Stimulated activated CD4-positive, alpha-beta T cell treated with anti-CD3 and anti-CD28 coated beads, Interleukin-12 subunit alpha, Interleukin-12 subunit beta, amount 100 ng/mL, for 4 hours (primary cell): Measurements from ENCODE around the gene PLOD1.

Experiments used
- DNase-seq: peaks from one replicate; pipeline ENCODE4 v3.0.0-alpha.2; 2020

Gene PLOD1

DNA sequence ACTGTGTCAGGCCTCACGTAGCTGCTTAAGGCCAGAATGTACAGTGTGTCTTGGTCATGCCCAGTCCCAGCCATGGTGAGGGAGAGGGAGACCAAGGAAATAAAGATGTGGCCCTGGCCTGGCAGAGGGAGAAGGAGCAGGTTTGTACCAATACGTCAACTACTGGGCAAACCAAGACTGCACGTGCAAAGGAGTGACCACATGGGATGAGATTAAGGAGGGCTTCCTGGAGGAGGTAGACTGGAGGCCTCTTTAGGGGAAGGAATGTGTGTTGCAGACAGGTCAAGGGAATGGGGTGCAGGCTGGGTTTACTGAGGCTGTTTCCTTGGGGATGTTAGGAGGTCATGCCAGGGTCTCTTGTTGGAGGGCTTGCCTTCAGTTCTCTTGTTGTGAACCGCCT is 7.8 kb downstream of the PLOD1 start:
- DNase-seq, result no peak

DNA sequence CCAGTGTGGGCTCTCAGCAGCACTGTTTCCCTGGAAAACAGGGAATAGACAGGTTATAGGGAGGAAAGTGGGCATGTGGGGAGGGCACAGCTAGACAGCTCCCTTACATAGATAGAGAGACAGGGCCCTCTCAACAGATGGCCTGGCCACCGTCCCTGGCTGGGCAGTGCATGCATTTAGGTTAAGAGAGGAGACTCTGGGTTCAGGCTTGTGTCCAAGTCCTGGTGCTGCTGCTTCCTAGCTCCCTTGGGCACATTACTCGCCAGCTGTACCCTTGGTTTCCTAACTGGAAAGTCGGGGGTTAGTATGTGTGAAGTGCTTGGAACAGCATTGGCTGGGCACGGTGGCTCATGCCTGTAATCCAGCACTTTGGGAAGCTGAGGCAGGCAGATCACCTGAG is 9.1 kb downstream of the PLOD1 start:
- DNase-seq, result no peak

GRCh38 chr1:11944358-11944931 is 9.9 kb downstream of the PLOD1 start:
- no peak for DNase-seq

GRCh38 chr1:11946647-11947046 is 12.1 kb downstream of the PLOD1 start:
- no peak for DNase-seq

DNA sequence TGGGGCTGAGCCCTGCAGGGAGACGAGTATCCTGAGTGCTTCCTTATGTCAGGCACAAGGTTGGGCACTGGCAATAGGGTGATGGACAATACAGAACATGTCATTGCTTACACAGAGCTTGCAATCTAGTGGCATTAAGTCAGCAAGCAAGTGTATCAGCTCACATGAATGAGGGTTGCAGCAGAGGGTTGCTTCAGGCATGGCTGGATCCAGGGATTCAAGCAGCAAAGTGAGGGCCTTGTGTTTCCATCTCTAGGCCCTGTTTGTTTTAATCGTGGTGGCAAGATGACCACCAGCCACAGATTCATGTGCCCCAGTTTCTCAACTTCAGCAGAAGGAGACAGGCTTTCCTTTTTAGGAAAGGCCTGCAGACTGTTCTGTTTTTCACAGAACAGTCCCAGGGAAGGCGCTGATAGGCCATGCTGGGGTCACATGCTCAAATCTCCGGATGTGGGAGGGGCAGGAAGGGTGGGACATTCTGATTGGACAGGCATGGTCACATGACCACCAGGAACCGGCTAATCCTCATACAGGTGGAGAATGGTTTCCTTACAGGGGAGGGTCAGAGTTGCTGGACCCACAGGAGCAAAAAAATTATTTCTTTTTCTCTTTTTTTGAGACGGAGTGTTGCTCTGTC is 14.4 kb downstream of the PLOD1 start:
- DNase-seq, result no peak

DNA sequence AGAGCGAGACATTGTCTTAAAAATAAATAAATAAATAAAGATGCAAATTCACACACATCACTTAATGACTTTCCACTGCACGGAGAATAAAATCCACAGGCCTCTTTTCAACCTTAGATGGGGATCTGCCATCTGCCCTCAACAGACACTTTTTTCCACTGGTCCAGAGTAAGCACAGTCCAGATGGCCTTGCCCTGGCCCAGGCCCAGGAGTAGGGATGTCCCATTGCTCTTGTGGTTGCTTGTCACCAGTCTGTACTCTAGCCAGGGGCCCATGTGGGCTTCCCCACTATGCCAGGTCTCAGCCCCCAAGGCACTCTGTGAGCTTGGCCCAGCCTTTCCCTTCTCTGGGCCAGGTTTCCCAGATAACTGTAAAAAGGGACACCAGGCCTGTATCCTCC is 17.4 kb downstream of the PLOD1 start:
- DNase-seq, result no peak

DNA sequence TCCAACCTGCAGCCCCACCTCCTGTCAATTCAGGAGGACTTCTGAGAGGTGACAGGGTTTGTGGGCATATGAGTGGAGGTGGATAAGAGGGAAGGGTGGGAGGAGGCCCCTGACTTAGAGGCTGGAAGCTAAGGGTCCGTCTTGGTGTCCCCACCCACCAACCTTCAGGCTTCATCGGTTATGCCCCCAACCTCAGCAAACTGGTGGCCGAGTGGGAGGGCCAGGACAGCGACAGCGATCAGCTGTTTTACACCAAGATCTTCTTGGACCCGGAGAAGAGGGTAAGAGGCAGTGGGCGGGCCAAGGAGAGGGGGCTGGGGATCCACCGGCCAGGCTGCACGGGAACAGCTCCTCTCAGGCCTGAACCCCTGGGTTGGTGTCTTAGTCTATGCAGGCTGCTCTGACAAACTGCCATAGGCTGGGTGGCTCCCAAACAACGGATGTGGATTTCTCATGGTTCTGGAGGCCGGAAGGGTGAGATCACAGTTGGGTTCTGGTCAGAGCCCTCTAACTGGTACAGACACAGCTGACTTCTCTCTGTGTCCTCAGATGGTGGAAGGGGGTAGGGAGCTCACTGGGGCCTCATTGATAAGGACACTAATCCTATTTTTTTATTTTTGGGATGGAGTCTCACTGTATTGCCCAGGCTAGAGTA is 18.1 kb downstream of the PLOD1 start:
- DNase-seq, result no peak

GRCh38 chr1:11955221-11955620 is 20.7 kb downstream of the PLOD1 start:
- DNase-seq, result no peak

GRCh38 chr1:11957398-11957797 is 22.9 kb downstream of the PLOD1 start:
- DNase-seq, result no peak

DNA sequence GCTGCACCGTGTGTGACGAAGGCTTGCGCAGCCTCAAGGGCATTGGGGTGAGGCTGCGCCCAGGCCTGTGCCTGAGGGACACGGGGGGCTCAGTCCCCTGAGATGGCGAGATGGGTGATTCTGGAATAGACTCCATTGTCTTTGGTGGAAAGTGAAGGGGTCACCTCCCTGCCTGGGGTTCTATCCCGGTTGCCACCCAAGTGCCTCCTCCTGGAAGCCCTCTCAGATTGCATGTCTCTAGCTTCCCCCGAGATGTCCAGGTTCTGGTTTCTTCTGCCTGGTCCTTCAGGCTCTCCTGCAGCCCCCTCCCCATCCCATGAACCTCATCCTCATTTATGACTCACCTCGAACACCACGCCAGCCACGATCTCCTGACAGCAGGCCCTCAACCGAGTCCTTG is 23.4 kb downstream of the PLOD1 start:
- DNase-seq, result no peak

GRCh38 chr1:11960276-11960675 is 25.8 kb downstream of the PLOD1 start:
- DNase-seq, result no peak

GRCh38 chr1:11960715-11961114 is 26.2 kb downstream of the PLOD1 start:
- no peak for DNase-seq

GRCh38 chr1:11961230-11961629 is 26.7 kb downstream of the PLOD1 start:
- DNase-seq, result no peak

DNA sequence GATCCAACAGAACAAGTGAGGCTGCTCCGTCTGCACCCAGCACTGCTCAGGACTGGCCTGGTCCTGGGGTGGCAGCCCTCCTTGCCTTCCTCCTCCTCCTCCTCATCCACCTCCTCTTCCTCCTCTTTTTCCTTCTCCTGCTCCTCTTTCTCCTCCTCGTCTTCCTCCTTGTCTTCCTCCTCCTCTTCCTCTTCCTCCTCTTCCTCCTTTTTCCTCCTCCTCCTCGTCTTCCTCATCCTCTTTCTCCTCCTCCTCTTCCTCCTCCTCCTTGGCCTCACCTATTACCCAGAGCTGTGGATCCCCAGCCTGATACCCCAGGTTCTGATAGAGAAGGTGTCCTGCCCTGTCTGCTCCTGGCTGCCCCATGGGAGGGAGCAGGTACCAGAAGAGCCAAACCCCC is 29.1 kb downstream of the PLOD1 start:
- no peak for DNase-seq

DNA sequence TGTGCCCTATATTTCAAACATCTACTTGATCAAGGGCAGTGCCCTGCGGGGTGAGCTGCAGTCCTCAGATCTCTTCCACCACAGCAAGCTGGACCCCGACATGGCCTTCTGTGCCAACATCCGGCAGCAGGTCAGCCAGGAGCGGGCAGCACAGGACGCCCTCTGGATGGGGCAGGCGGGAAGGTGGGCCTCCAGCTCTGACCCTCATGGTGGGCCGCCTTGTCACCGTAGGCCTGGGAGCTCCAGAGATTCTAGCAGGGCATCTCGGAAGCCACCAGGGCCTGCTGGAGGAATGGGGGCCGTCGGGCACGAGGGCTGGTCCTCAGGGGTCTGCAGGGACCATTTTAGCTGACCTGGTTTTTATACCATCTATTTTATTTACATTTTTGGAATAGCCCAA is 30.1 kb downstream of the PLOD1 start:
- DNase-seq, result no peak

GRCh38 chr1:11967028-11967547 is 32.6 kb downstream of the PLOD1 start:
- DNase-seq, result no peak

DNA sequence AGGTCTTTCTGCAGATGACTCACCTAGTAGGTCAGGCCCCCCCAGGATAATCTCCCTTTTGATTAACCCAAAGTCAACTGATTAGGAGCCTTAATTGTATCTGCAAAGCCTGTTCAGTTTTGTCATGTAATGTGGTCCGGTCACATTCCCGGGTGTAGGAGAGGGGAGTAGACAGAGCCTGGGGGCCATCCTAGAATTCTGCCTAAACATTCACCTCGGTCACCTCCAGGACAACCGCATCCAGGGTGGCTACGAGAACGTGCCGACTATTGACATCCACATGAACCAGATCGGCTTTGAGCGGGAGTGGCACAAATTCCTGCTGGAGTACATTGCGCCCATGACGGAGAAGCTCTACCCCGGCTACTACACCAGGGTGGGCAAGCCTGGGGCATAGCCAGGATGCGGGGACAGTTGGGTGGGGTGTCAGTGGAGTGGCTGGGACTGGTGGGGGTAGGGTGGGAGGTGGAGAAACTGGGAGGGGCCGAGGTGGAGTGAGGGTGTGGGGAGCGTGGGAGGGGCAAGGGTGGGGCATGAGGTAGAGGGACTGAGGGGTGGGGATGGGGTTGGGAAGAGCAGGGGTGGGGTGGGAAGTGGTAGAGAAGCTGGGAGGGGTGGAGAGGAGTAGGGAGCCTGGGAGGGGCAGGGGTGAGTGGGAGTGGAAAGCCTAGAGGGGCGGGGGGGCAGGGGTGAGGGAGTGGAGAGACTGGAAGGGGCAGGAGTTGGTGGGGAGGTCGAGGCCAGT is 36.1 kb downstream of the PLOD1 start:
- no peak for DNase-seq

DNA sequence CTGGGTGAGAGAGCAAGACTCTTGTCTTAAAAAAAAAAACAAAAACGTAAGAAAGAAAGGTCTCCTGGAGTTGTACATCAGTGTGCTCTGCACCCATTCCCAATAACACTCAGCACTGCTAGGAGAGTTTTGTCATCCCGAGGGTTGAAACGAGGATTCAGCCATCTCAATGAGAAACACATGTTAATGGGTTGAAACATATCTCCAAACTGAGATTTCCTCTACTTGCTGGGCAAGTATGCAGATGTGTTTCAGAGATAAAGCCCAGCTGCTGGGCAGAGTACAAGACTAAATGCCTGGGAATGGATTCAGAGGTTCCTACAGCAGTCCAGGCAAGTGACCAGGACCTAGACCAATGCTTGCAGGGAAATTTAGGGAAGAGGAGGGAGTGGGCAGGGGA is 43.1 kb downstream of the PLOD1 start:
- DNase-seq, result no peak

- DNase-seq, result no peak
Observed at GRCh38 chr1:11978301-11978700, 43.8 kb downstream of the PLOD1 start.

GRCh38 chr1:11979028-11979850 is 44.7 kb downstream of the PLOD1 start:
- DNase-seq, result no peak

DNA sequence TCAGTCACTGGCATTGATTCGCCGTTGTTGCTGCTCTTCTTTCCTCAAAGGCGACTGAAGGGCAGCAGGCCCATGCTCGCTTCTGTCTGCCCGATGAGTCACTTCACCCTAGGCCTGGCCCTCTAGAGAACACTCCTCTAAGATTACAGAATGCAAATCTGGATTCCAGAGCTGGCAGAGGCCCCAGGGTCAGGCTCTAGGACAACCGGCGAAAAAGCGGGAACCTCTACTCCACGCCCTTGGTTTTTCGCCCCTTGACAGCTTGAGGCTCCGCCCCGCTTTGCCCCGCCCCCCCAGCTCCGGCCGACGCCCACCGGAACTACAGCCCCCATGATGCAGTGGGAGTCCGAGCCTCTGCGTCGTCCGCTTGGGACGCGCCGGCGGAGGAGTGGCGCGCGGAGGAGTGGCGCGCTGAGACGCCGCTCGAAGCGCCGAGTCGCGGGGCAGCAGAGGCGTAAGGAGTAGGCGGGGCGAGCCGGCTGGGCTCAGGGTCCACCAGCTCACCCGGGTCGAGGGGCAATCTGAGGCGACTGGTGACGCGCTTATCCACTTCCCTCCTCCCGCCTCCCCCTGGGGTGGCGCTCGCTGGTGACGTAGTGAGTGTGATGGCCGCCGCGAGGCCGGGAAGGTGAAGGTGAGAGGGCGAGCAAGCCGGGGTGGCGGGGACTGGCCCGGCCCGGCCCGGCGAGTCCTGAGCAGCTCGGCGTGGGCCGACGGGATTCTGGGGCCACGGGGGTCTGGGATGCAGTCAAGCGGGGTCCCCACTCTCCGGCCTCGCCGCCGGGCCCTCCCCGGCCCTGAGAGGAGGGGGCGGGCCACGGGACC is 45.5 kb downstream of the PLOD1 start, which contains the start of gene MFN2:
TSS of gene MFN2 (plus strand) at position 594 of the 825 bp plus-strand sequence. CDS start 8,725 bp downstream, outside the sequence.
- peak; percentile 89 for DNase-seq

GRCh38 chr1:11980676-11980972 is 46.1 kb downstream of the PLOD1 start:
- no peak for DNase-seq
